Stimulated activated CD4-positive, alpha-beta T cell treated with anti-CD3 and anti-CD28 coated beads, Interleukin-4, amount 100 ng/mL, for 1 hour (primary cell): ENCODE results near the gene SIL1.
"Not testable (repeated sequence)": the region's sequence is repeated elsewhere in the genome, so short reads cannot be mapped to it uniquely, and the experiment has no call there.

ENCODE experiments used
- DNase-seq: peaks from one replicate; pipeline ENCODE4 v3.0.0-alpha.2; 2020

The SIL1 gene

DNA sequence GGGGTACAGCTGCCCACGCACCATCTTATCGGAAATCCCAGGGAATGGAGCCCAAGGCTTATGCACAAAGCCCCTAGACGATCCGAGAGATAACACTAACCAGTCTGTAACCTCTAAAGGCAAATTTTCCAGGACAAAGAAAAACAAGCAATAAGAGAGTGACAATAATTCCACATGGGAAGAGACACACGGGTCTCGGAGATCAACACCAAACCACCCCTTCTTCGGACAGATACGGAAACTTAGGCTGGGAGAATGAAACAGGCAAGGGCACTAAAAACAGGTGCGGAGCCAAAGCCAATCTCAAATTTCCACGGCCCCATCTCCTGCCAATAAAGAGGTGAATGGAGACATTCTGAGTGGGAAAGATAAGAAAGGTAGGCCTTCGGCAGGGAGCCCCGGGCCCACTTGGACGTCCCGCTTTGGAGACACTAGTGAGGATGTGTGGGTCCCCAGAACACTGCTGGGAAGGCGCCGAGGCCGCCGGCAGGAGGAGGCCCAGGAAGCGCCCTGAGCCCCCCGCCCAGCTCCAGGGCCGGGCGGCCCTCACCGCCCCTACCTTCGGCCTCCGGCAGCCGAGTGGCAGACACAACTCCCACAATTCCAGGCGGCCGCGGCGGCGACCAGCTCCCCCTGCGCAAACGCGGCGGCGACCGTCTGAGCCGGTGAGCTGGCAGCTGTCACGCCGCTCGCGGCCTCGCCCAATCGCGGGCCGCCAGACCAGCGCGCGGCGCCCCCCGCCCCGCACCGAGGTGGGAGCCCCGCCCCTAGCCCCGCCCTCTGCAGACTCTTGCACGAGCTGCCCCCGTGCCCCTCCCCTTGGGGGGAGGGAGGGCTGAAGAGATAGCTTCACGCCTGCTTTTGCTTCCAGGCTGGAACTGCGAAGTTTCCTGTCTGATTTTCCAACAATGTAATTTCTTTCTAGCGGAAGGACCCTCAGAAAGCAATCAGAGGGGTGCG is at the start of gene SIL1:
SIL1 (minus strand) TSS at position 659 of the 960 bp plus-strand sequence. CDS start 70,525 bp downstream, outside the sequence.
- DNase-seq, result peak; percentile 98

GRCh38 chr5:139246394-139246793 is 48.2 kb upstream of the SIL1 start:
- DNase-seq, result peak; percentile 60

GRCh38 chr5:139245637-139246339 is 47.6 kb upstream of the SIL1 start:
- no peak for DNase-seq

GRCh38 chr5:139243425-139243970 is 45.3 kb upstream of the SIL1 start:
- no peak for DNase-seq

GRCh38 chr5:139241139-139241538 is 43.0 kb upstream of the SIL1 start:
- DNase-seq, result no peak

DNA sequence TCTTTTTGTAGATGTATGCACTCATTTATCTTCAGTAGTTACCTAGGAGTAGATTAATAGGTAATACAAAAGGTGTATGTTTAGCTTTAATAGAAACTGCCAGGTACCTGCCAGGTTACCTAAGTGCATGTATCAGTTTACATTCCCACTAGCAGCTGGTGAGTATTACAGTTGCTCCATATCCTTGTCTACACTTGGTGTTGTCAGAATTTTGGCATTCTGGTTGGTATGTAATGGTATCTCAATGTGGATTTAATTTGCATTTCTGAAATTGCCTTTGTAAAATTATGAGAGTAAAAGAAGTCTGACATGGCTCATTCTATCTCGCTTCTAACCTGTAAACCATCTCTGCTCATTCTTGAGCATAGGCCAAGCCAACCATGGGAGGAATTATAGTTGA is 38.3 kb upstream of the SIL1 start:
- DNase-seq, result no peak

- no peak for DNase-seq
These were observed 34.1 kb upstream of the SIL1 start for GRCh38 chr5:139232147-139232724.

DNA sequence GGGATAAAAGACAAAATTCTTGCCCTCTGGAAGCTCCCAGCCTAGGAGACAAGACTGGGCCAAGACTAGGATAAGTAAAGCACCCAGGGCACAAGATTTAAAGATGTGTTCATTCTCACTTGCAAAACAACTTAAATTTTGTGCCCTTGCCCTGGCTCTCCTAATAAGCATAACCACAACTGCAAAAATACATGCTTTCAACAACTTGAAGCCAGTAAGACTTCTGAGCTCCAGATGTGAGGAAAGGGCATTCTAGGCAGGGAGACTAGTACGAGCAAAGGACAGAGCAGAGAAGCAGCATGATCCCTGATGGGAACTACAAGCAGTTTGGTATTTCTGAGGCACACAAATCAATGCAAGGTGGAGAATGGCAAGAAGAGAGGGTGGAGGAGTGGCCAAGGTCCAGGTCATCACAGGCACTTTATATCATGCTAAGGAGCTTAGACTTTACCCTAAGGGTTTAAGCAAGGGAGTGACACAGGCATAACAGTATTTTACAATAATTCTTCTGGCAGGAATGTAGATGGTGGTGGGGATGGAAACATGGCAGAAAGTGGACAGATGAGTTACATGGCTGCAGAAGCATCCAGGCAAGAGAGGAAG is 30.1 kb upstream of the SIL1 start:
- no peak for DNase-seq

DNA sequence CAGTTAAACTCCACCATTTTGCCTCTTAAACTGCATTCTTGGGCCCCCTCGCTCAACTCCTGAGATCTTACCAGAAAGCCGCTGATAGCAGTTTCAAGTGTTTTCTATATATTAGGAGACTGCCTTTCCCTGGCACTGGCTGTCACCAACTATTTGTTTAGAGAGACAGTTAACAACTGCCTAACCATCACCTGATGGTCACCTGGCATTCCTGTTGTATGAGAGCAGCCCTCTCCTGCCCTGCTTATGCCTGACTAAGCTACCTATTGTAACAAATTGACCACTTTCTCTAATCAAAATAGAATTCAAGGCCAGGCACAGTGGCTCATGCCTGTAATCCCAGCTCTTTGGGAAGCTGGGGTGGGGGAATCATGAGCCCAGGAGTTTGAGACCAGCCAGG is 28.0 kb upstream of the SIL1 start:
- no peak for DNase-seq

- DNase-seq, result no peak
These were observed 25.3 kb upstream of the SIL1 start for GRCh38 chr5:139223481-139223880.

DNA sequence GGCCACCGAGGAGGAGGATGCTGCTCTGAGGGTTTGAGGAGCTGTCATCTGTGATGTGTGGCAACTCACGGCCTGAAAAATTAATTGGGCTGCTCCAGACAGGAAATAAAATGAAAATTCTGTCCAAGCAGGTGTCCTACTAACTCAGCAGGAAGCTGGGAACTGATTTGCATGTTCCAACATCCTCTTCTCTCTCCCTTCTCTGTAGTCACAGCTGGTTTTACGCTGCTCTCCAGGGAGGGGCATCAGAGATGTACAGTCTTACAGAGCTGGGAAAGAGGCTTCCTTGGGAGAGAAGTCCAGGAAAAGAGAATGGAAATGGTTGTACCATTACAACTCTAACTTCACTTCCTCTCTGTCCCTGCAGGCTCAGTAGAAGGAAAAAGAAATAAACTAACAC is 24.2 kb upstream of the SIL1 start:
- no peak for DNase-seq

DNA sequence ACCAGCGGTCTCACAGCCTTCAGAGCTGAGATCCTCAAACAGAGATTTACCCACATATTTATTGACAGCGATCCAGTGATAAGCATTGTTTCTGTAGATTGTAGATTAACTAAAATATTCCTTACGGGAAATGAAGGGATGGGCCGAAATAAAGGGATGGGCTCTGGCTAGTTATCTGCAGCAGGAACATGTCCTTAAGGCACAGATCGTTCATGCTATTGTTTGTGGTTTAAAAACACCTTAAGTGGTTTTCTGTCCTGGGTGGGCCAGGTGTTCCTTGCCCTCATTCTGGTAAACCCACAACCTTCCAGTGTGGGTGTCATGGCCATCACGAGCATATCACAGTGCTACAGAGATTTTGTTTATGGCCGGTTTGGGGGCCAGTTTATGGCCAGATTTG is 19.9 kb upstream of the SIL1 start:
- DNase-seq, result not testable (repeated sequence)

GRCh38 chr5:139215107-139215975 is 17.2 kb upstream of the SIL1 start:
- no peak for DNase-seq

DNA sequence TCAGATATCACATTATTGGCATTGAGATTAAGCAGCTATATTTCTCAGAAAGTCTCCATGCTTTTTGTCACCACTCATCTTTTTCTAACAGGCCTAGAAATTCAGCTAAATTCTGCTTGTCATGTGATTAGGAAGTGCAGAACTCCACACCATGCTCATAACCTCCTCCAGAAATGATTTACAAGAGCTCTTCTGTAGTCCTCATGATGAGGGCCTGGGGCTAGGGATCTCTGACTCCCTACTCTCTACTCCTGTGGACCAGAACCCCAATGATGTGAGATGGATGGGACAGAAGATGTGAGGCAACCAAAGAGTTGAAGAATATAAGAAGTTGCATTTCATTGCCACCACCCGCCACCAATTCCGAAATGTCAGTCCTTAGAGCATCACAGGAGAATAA is 16.5 kb upstream of the SIL1 start:
- no peak for DNase-seq

- DNase-seq, result no peak
These were observed 14.7 kb upstream of the SIL1 start for GRCh38 chr5:139212906-139213305.

GRCh38 chr5:139212486-139212885 is 14.3 kb upstream of the SIL1 start:
- DNase-seq, result no peak

DNA sequence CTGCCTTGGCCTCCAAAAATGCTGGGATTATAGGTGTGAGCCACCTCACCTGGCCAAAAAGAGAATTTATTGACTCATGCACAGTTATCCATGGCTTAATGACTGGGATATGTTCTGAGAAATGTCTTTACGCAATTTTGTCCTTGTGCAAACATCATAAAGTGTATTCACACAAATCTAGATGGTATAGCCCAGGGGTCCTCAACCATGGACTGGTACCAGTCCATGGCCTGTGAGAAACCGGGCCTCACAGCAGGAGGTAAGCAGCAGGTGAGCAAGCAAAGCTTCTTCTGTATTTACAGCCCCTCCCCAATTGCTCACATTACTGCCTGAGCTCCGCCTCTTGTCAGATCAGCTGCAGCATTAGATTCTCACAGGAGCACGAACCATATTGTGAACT is 12.4 kb upstream of the SIL1 start:
- DNase-seq, result no peak

GRCh38 chr5:139207297-139208000 is 9.3 kb upstream of the SIL1 start:
- no peak for DNase-seq

- DNase-seq, result no peak
These were observed 7.4 kb upstream of the SIL1 start for GRCh38 chr5:139205586-139205985.

DNA sequence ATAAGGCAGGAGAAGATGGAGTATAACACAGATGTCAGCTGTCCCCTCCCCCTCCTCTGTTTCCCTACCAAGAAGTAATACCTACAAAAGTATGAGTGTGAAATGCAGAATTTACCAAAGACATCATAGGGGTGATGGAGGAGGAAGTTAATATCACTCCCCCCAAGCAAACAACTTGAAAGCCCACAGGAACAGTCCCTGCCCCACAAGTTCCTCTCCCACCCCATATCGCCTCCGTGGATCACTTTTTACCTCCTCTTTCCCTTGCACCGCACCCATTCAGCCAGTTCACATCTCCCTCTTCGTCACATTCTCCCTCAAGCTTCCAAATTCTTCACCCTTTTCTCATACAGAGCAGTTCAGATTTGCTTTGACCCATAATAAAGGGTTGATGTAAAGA is 7.0 kb upstream of the SIL1 start:
- DNase-seq, result no peak

- DNase-seq, result no peak
These were observed 6.0 kb upstream of the SIL1 start for GRCh38 chr5:139204196-139204595.
